OCI-LY1 (cell line): ENCODE data around the gene ATG2A.

Source experiments
- EZH2 ChIP-seq: fragments of 200-600 bp; sonication (generic), shearing (Covaris generic); IDR thresholded peaks from 2 replicates; pipeline ENCODE4 v1.8.0; 2017; ENCODE audit warnings: borderline replicate concordance, mixed run types, mild to moderate bottlenecking, antibody characterized with exemption, low read length, moderate library complexity, mixed read lengths
- TF ChIP-seq, protein P1 (sequence below): fragments of 200-600 bp; sonication (generic), shearing (Covaris generic); IDR thresholded peaks from 2 replicates; pipeline ENCODE4 v1.5.1; 2017; ENCODE audit warnings: mild to moderate bottlenecking, antibody characterized with exemption, low read length, moderate library complexity, mixed read lengths

DNA sequence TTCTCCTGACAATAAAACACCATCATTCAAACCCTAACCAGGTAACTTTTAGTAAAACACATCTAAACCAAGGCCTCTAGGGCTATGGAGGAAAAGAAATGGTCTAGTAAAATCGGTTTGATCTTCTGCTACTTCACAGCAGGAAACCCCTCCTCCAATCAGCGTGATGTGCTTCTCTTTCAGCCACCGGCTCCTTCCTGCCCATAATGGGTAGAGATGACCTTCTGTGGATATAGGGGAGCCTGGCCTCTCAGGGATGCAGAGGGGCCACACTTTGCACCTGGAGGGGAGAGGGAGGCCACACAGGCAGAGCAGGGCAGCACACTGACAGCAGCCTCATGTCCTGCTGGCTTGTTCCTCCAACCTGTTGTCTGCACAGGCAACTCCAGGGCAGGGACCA is 45.5 kb downstream of the ATG2A start:
- TF ChIP-seq, protein P1, sequence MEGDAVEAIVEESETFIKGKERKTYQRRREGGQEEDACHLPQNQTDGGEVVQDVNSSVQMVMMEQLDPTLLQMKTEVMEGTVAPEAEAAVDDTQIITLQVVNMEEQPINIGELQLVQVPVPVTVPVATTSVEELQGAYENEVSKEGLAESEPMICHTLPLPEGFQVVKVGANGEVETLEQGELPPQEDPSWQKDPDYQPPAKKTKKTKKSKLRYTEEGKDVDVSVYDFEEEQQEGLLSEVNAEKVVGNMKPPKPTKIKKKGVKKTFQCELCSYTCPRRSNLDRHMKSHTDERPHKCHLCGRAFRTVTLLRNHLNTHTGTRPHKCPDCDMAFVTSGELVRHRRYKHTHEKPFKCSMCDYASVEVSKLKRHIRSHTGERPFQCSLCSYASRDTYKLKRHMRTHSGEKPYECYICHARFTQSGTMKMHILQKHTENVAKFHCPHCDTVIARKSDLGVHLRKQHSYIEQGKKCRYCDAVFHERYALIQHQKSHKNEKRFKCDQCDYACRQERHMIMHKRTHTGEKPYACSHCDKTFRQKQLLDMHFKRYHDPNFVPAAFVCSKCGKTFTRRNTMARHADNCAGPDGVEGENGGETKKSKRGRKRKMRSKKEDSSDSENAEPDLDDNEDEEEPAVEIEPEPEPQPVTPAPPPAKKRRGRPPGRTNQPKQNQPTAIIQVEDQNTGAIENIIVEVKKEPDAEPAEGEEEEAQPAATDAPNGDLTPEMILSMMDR = no peak
- TF ChIP-seq EZH2 = no peak
